Vagina (tissue), 2 donors: Measurements from ENCODE around the gene OTOP1. TPM values are rescaled to one million over a fixed set of nuclear protein-coding genes. Genes with fewer than 3 reads are reported as not detected.
"Not testable (repeated sequence)": the region's sequence is repeated elsewhere in the genome, so short reads cannot be mapped to it uniquely, and the experiment has no call there.

Experiments
- DNase-seq, 2 donors: peaks; one replicate each; pipeline ENCODE4 v3.0.0-alpha.2; 2017; ENCODE audit errors: extremely low spot score in 2 of 2
- H3K27ac ChIP-seq: fragments of 200-600 bp; sonication (generic); one replicate; pipeline ENCODE4 v1.5.1; 2019
- H3K27me3 ChIP-seq: fragments of 200-600 bp; sonication (generic); one replicate; pipeline ENCODE4 v1.5.1; 2019
- H3K36me3 ChIP-seq, 2 donors: fragments of 200-600 bp; sonication (generic); one replicate each; pipeline ENCODE4 v1.5.1; 2017 to 2019
- H3K4me1 ChIP-seq: fragments of 200-600 bp; sonication (generic); one replicate; pipeline ENCODE4 v1.5.1; 2019
- H3K4me3 ChIP-seq, 2 donors: fragments of 200-600 bp; sonication (generic); 1 replicate in 1 of 2; 2 replicates in 1 of 2; pipeline ENCODE4 v1.5.1; 2016 to 2019
- H3K9me3 ChIP-seq: fragments of 200-600 bp; sonication (generic); one replicate; pipeline ENCODE4 v1.5.1; 2019
- POLR2A ChIP-seq, 2 donors: fragments of 450-650 bp; IDR thresholded peaks; one replicate each; pipeline ENCODE4 v1.6.1; 2017; ENCODE audit warnings: antibody characterized with exemption in 2 of 2, mild to moderate bottlenecking in 2 of 2, moderate library complexity in 2 of 2
- POLR2AphosphoS5 ChIP-seq, 2 donors: sonication (generic); formaldehyde crosslinking; IDR thresholded peaks; one replicate each; pipeline ENCODE4 v1.9.0; 2017; ENCODE audit warnings: antibody characterized with exemption in 2 of 2, mild to moderate bottlenecking in 2 of 2, low read depth in 1 of 2; ENCODE audit not compliant: insufficient read depth in 1 of 2
- intact Hi-C: fragments of 100-400 bp; cut with DNase I; formaldehyde crosslinking; loops from one replicate; pipeline ENCODE4 v1.15.1; 2023
- total RNA-seq: library from RNA; depleted of rRNA; stranded (reverse); fragments of >200 nt; gene quantifications from one replicate; pipeline ENCODE4 v1.2.3, GENCODE V29; 2016
- TF ChIP-seq, protein P1 (sequence below), 3 experiments: fragments of 450-650 bp in 2 of 3; fragments of 200-600 bp in 1 of 3; sonication (generic) in 1 of 3; IDR thresholded peaks; one replicate each; pipeline ENCODE4 v1.5.1; 2017 to 2019; ENCODE audit warnings: antibody characterized with exemption in 3 of 3, mild to moderate bottlenecking in 2 of 3, moderate library complexity in 2 of 3

Gene OTOP1
- total RNA-seq, 1 donor from 2014 or later, result not detected

DNA sequence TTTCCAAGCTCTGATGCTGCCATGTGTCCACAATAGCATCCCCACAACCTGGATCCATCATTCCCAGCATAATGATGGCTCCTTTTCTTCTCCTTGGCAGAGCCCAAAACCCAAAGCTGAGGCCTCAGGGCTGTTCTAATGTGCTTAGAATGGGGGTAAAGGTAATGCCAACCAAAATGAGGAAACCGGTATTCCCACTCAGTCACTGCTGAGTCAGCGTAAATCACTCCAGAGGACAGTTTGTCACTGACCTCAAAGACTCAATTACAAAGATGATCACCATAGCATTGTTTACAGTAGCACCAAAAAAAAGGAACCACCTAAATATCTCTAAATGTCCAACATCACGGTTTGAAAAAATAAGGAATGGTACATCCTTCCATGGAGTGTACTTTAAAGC lies 41.2 kb downstream of the OTOP1 start:
- H3K4me1 ChIP-seq, result no peaks in the 10 kb centered on the region
- TF ChIP-seq POLR2A (IDR thresholded peaks at IDR 0.05) (no peak), POLR2AphosphoS5 (IDR thresholded peaks at IDR 0.05; ENCODE audit: insufficient read depth in 1 of 2, low read depth in 1 of 2) (no peak)
- TF ChIP-seq, protein P1, sequence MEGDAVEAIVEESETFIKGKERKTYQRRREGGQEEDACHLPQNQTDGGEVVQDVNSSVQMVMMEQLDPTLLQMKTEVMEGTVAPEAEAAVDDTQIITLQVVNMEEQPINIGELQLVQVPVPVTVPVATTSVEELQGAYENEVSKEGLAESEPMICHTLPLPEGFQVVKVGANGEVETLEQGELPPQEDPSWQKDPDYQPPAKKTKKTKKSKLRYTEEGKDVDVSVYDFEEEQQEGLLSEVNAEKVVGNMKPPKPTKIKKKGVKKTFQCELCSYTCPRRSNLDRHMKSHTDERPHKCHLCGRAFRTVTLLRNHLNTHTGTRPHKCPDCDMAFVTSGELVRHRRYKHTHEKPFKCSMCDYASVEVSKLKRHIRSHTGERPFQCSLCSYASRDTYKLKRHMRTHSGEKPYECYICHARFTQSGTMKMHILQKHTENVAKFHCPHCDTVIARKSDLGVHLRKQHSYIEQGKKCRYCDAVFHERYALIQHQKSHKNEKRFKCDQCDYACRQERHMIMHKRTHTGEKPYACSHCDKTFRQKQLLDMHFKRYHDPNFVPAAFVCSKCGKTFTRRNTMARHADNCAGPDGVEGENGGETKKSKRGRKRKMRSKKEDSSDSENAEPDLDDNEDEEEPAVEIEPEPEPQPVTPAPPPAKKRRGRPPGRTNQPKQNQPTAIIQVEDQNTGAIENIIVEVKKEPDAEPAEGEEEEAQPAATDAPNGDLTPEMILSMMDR (IDR thresholded peaks at IDR 0.05), result no peak
- no peak overlapping the region for H3K27ac ChIP-seq
- no peaks in the 10 kb centered on the region for H3K36me3 ChIP-seq
- no peaks in the 10 kb centered on the region for H3K27me3 ChIP-seq
- H3K9me3 ChIP-seq, result no peaks in the 10 kb centered on the region
- intact Hi-C loops, result no loop called here
- H3K4me3 ChIP-seq, result no peak overlapping the region
- DNase-seq, result no peak

DNA sequence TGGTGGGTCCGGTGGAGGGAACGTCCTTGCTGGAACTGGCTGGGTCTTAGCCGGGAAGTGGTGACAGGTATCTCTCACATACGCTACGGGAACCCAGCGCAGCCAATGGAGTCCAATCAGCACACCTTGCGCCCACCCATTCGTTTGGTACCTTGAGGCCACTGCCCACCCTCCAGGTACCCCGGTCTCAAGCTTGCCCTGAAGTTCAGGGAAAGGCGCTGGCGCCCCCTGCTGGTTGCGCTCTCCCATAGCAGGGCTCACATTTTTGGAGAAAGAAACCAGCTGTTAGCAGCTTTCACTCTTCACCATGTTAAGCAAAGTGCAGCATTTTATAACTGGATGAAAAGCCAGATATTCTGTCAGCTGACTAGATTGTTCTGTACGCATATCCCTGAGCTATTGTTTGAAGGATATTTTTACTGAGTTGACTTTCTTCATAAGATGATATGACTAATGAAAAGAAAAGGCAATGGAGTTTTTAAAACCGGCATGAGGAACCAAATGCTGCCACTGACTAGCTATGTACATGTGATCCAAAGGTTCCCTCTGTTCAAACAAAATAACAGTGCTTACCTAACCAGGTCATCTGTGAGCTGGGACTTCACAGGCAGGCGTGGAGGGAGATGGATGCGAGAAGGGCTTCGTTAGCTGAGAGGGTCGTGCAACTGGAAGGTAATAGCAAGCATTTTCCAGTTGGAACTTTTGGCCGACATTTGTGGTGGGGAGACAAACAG lies 43.7 kb downstream of the OTOP1 start:
- Histone ChIP-seq H3K9me3 (no peaks in the 10 kb centered on the region), H3K4me1 (no peaks in the 10 kb centered on the region), H3K36me3 (no peaks in the 10 kb centered on the region), H3K4me3 (no peak overlapping the region), H3K27ac (no peak overlapping the region), H3K27me3 (no peaks in the 10 kb centered on the region)
- no peak for DNase-seq
- TF ChIP-seq POLR2AphosphoS5 (IDR thresholded peaks at IDR 0.05; ENCODE audit: insufficient read depth in 1 of 2, low read depth in 1 of 2) (no peak), POLR2A (IDR thresholded peaks at IDR 0.05) (no peak)
- TF ChIP-seq, protein P1 (IDR thresholded peaks at IDR 0.05), result no peak
- intact Hi-C loops, result no loop called here

DNA sequence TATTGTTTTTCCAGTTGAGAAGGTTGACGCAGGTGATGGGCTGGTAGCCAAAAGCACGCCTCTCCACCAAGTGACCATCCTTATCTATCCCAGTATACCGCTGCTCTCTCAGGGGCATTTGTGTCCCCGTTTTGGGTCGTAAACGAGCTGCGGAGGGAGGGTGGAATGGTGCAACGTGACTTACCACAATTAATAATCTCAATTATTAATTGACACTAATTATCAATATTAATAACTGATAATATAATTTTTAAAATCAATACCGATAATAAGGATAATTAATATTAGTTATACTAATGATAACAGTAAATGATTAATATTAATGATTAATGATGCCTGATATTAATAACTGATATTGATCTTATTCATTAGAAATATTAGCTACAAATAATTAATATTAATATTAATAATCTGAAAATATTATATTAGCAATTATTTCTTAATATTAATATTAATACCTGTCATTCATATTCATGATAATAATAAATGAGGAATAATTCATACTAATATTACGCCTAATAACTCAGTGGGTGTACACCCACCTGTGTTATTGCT lies 56.1 kb downstream of the OTOP1 start:
- no peaks in the 10 kb centered on the region for H3K27me3 ChIP-seq
- no peak overlapping the region for H3K27ac ChIP-seq
- H3K36me3 ChIP-seq, result no peaks in the 10 kb centered on the region
- no peaks in the 10 kb centered on the region for H3K4me1 ChIP-seq
- H3K4me3 ChIP-seq, result no peak overlapping the region
- no peak for DNase-seq
- TF ChIP-seq, protein P1 (IDR thresholded peaks at IDR 0.05), result no peak
- TF ChIP-seq POLR2A (IDR thresholded peaks at IDR 0.05), result no peak
- no peak for TF ChIP-seq POLR2AphosphoS5 (IDR thresholded peaks at IDR 0.05; ENCODE audit: insufficient read depth in 1 of 2, low read depth in 1 of 2)
- intact Hi-C loops, result no loop called here
- H3K9me3 ChIP-seq, result no peaks in the 10 kb centered on the region

DNA sequence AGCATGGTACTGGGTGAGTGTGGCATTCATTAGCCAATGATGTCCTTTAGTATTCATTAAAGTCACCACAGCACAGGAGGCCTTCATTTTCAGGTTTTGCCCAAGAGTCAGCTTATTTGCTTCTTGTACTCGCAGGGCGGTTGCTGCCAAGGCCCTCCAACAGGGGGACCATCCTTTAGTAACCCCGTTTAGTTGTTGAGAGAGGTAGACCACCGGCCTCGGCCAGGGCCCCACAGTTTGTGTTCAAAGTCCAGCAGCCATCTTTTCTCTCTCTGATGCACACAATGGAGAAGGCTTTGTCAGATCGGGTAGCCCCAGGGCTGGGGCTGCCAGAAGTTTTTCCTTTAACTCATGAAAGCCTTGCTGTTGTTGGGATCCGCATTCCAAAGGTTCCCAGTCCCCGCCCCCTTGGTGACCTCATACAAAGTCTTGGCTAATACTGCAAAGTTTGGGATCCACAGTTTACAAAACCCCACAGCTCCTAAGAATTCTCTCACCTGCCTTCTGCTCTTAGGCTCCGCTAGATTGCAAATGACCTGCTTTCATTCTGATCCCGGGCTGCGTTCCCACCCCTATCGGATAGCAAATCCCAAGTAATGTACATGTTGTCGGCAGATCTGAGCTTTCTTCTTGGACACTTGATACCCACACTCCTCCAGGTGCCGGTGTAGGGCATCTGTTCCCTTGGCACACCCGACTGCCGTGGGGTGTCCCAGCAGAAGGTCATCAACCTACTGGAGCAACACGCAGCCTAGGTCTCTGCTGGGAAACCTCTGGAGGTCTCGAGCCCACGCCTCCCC lies 58.5 kb downstream of the OTOP1 start:
- DNase-seq, H3K9me3 ChIP-seq: not testable (repeated sequence)

DNA sequence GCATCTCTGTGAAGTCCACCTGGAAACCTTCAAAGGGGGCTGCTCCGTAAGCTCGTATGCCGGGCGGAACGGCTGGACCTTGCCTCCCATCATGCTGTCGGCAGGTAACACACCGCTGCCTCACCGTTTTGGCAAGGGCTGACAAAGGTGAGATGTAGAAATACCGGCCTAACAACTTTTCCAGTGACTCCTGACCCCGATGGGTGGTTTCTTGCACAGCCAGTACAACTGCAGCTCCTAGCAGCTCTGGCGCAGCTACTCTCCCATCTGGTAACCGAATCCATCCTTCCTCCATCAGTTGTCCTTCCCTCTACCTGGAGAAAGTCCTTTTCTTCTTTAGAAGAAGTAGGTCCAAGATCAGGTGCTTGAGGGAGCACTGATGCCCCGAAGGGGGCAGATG lies 59.7 kb downstream of the OTOP1 start:
- H3K9me3 ChIP-seq, H3K4me1 ChIP-seq, H3K27me3 ChIP-seq, H3K36me3 ChIP-seq, H3K4me3 ChIP-seq, intact Hi-C loops, H3K27ac ChIP-seq, DNase-seq: not testable (repeated sequence)

More for the DNA sequence above, 58.5 kb downstream of the OTOP1 start:
- H3K4me1 ChIP-seq, H3K36me3 ChIP-seq, H3K4me3 ChIP-seq, H3K27me3 ChIP-seq, intact Hi-C loops, H3K27ac ChIP-seq: not testable (repeated sequence)

DNA sequence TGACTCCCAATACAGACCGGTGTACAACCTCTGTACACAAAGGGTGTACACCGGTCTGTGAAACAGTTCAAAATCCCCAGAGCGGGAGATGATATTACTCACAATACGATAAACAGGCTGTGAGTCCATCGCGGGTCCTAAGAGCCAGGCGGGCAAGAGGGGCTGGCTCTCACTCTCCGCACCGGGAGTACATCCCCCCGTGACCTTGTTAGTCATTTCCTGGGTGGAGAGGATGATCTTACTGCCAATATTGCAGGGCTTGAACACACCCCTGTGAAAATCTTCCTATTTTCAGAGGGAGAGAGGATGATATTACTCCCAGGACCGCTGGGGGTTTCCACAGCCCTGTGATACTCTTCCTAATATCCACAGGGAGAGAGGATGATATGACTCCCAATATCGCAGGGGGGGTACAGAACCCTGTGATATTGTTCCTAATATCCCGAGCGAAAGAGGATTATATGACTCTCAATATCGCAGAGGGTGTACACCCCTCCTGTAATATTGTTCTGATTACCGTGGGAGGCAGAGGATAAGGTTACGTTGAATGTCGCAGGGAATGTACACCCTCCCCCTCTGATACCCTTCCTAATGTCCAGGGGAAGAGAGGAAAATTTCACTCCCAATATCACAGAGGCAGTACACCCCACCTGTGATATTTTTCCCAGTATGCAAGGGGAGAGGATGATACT lies 60.9 kb downstream of the OTOP1 start:
- H3K4me3 ChIP-seq, H3K4me1 ChIP-seq, H3K36me3 ChIP-seq, intact Hi-C loops, H3K27me3 ChIP-seq, H3K9me3 ChIP-seq, DNase-seq, H3K27ac ChIP-seq: not testable (repeated sequence)

DNA sequence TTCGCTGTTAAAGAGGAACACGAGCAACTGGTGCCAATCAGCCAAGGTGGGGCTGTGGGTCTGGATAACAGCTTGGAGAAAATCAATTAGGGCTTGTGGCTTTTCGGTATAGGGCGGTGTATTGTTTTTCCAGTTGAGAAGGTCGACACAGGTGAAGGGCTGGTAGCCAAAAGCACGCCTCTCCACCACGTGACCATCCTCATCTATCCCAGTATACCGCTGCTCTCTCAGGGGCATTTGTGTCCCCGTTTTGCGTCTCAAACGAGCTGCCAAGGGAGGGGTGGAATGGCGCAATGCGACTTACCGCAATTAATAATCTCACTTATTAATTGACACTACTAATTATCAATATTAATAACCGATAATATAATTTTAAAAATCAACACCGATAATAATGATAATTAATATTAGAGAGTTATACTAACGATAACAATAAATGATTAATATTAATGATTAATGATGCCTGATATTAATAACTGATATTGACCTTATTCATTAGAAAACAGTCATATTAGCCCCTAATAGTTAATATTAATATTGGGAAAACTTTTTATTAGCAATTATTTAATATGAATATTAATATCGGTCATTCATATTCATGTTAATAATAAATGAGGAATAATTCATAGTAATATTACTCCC lies 62.1 kb downstream of the OTOP1 start:
- H3K27me3 ChIP-seq, H3K9me3 ChIP-seq, H3K36me3 ChIP-seq, H3K4me1 ChIP-seq, H3K27ac ChIP-seq, intact Hi-C loops, DNase-seq, H3K4me3 ChIP-seq: not testable (repeated sequence)

DNA sequence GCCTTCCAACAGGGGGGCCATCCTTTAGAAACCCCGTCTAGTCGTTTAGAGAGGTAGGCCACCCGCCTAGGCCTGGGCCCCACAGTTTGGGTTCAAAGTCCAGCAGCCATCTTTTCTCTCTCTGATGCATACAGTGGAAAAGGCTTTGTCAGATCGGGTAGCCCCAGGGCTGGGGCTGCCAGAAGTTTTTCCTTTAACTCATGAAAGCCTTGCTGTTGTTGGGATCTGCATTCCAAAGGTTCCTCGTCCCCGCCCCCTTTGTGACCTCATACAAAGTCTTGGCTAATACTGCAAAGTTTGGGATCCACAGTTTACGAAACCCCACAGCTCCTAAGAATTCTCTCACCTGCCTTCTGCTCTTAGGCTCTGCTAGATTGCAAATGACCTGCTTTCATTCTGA lies 64.5 kb downstream of the OTOP1 start:
- intact Hi-C loops, H3K27ac ChIP-seq, H3K9me3 ChIP-seq, H3K27me3 ChIP-seq, H3K4me3 ChIP-seq, H3K36me3 ChIP-seq, DNase-seq, H3K4me1 ChIP-seq: not testable (repeated sequence)
